Dermis lymphatic vessel endothelial cell (primary cell): ENCODE data around the gene FXYD5. TPM values are rescaled to one million over a fixed set of nuclear protein-coding genes. Genes with fewer than 3 reads are reported as not detected.

Experiments
- total RNA-seq: library from RNA; depleted of rRNA; stranded (reverse); fragments of >200 nt; gene quantifications from 2 replicates; pipeline ENCODE4 v1.2.1, GENCODE V29; 2014

The FXYD5 gene
- 22.2 and 27.3 TPM in 2 replicates for total RNA-seq

GRCh38 chr19:35154525-35155406 is at the start of gene FXYD5:
Gene FXYD5 (plus strand): TSS chr19:35154735. CDS start chr19:35155551, 816 bp downstream.

GRCh38 chr19:35115177-35115951 is 39.2 kb upstream of the FXYD5 start, which contains the start of gene FXYD3:
Gene FXYD3 (plus strand): TSS chr19:35115823. CDS start chr19:35119377, 3,554 bp downstream.

GRCh38 chr19:35134601-35135242 is 19.8 kb upstream of the FXYD5 start, which contains the start of gene LGI4:
Gene LGI4 (minus strand): TSS chr19:35135059. CDS start chr19:35134680, 379 bp downstream.

GRCh38 chr19:35138305-35138892 is 16.1 kb upstream of the FXYD5 start, which contains the start of gene FXYD1:
Gene FXYD1 (plus strand): TSS chr19:35138824. CDS start chr19:35140080, 1,256 bp downstream.

GRCh38 chr19:35143231-35143715 is 11.3 kb upstream of the FXYD5 start, which contains the start of gene FXYD7:
Gene FXYD7 (plus strand): TSS chr19:35143255. CDS start chr19:35143334, 79 bp downstream.

Other genes starting within 250 kb of the FXYD5 start
- gene ZNF30, start 227.8 kb upstream of the FXYD5 start, total RNA-seq: 5.6 and 9.0 TPM in 2 replicates
- 40.9 and 49.6 TPM in 2 replicates for gene ZNF792, start 190.5 kb upstream of the FXYD5 start, total RNA-seq
- 27.6 and 31.9 TPM in 2 replicates for gene GRAMD1A, start 154.4 kb upstream of the FXYD5 start, total RNA-seq
- gene SCN1B, start 124.3 kb upstream of the FXYD5 start, total RNA-seq: 8.8 and 12.2 TPM in 2 replicates
- gene HPN, start 113.0 kb upstream of the FXYD5 start, total RNA-seq: under 0.01 and 0.09 TPM in 2 replicates
- gene FXYD3, start 38.9 kb upstream of the FXYD5 start, total RNA-seq: not detected in 2 replicates
- not detected in 2 replicates for gene LGI4, start 19.7 kb upstream of the FXYD5 start, total RNA-seq
- gene FXYD1, start 15.9 kb upstream of the FXYD5 start, total RNA-seq: not detected in 2 replicates
- not detected in 2 replicates for gene FXYD7, start 11.5 kb upstream of the FXYD5 start, total RNA-seq
- not detected in 2 replicates for gene FAM187B, start 74.0 kb downstream of the FXYD5 start, total RNA-seq
- 0.34 and 3.5 TPM in 2 replicates for gene LSR, start 94.3 kb downstream of the FXYD5 start, total RNA-seq
- 35.2 and 43.8 TPM in 2 replicates for gene USF2, start 114.2 kb downstream of the FXYD5 start, total RNA-seq
- 0.17 and 0.22 TPM in 2 replicates for gene HAMP, start 127.8 kb downstream of the FXYD5 start, total RNA-seq
- not detected in 2 replicates for gene MAG, start 137.4 kb downstream of the FXYD5 start, total RNA-seq
- 0.11 and 0.26 TPM in 2 replicates for gene CD22, start 174.5 kb downstream of the FXYD5 start, total RNA-seq
- gene FFAR1, start 193.2 kb downstream of the FXYD5 start, total RNA-seq: not detected in 2 replicates
- not detected in 2 replicates for gene FFAR3, start 203.7 kb downstream of the FXYD5 start, total RNA-seq
- gene GPR42, start 216.3 kb downstream of the FXYD5 start, total RNA-seq: not detected in 2 replicates